GM12878 (cell line): ENCODE data around the gene KCNN3. TPM values are rescaled to one million over a fixed set of nuclear protein-coding genes. Genes with fewer than 3 reads are reported as not detected.

Experiments used
- ATAC-seq: fragments of 200-7000 bp; cut with Tn5 transposase; 3 replicates; pipeline ENCODE4 v1.9.1; 2020; ENCODE audit warnings: mild to moderate bottlenecking, moderate library complexity
- BruUV-seq: library from RNA; stranded (reverse); fragments of 400-500 nt; replicated peaks from 2 replicates; lab custom pipeline; 2021; lab: Mats Ljungman, UMichigan
- CTCF ChIA-PET: fragments of 300-600 bp; sonication (Branson Sonifier 250); formaldehyde crosslinking; extraction: SDS; loops from one replicate; lab custom pipeline; 2021; ENCODE audit warnings: inconsistent platforms; lab: Yijun Ruan, JAX
- POLR2A ChIA-PET: fragments of 350-600 bp; formaldehyde crosslinking; extraction: SDS; loops from one replicate; lab custom pipeline; 2021; ENCODE audit warnings: inconsistent platforms; lab: Charles Lee
- RAD21 ChIA-PET: fragments of 300-600 bp; sonication (Branson Sonifier 250); formaldehyde crosslinking; loops from one replicate; lab custom pipeline; 2023; ENCODE audit warnings: antibody characterized with exemption; ENCODE audit not compliant: unreplicated experiment; lab: Charles Lee
- SMC1A ChIA-PET: fragments of 300-600 bp; sonication (Branson Sonifier 250); formaldehyde crosslinking; loops from one replicate; lab custom pipeline; 2023; ENCODE audit not compliant: unreplicated experiment, uncharacterized antibody; lab: Charles Lee
- DNase-seq: peaks from one replicate; pipeline ENCODE4 v3.0.0-alpha.2; 2011; ENCODE audit warnings: low read depth, low spot score
- FAIRE-seq: peaks from 3 replicates; lab custom pipeline; 2011; peaks lifted over from hg19 to GRCh38; lab: Jason Lieb, UNC
- H2AFZ ChIP-seq: 2 replicates; pipeline ENCODE4 v1.6.0; 2011; ENCODE audit warnings: low read depth, low read length, control low read depth; ENCODE audit not compliant: control insufficient read depth
- H3K27ac ChIP-seq: 2 replicates; pipeline ENCODE4 v1.5.1; 2011; ENCODE audit warnings: control low read depth; ENCODE audit not compliant: control insufficient read depth, insufficient read depth
- H3K27me3 ChIP-seq, 2 experiments: replicated peaks in 1 of 2; 2 replicates each; pipeline versions ENCODE4 v1.6.0 to v1.6.1; 2011; ENCODE audit warnings: low read length in 1 of 2; ENCODE audit not compliant: control insufficient read depth in 2 of 2, insufficient read depth in 2 of 2
- H3K36me3 ChIP-seq, 2 experiments: 2 replicates each; pipeline ENCODE4 v1.5.1; 2011; ENCODE audit warnings: low read length in 1 of 2; ENCODE audit not compliant: control insufficient read depth in 2 of 2, insufficient read depth in 2 of 2
- H3K4me1 ChIP-seq: 2 replicates; pipeline ENCODE4 v1.6.1; 2011; ENCODE audit warnings: mild to moderate bottlenecking, low read length, moderate library complexity, mixed read lengths; ENCODE audit not compliant: control insufficient read depth, insufficient read depth
- H3K4me2 ChIP-seq: 2 replicates; pipeline ENCODE4 v1.6.0; 2011; ENCODE audit warnings: control low read depth; ENCODE audit not compliant: control insufficient read depth, insufficient read depth
- H3K4me3 ChIP-seq: fragments of 200-600 bp; sonication (generic); 2 replicates; pipeline ENCODE4 v1.5.1; 2016
- H3K79me2 ChIP-seq: 2 replicates; pipeline ENCODE4 v1.6.0; 2011; ENCODE audit warnings: low read length; ENCODE audit not compliant: control insufficient read depth, insufficient read depth
- H3K9ac ChIP-seq: 2 replicates; pipeline ENCODE4 v1.8.0; 2011; ENCODE audit warnings: low read length, control low read depth, mixed read lengths; ENCODE audit not compliant: control insufficient read depth, insufficient read depth
- H3K9me3 ChIP-seq: replicated peaks from 3 replicates; pipeline ENCODE4 v1.5.1; 2011; ENCODE audit warnings: mild to moderate bottlenecking, low read length; ENCODE audit not compliant: control insufficient read depth, insufficient read depth
- H4K20me1 ChIP-seq: 2 replicates; pipeline ENCODE4 v1.6.0; 2011; ENCODE audit not compliant: control insufficient read depth, insufficient read depth
- CREM ChIP-seq: IDR thresholded peaks from 2 replicates; pipeline ENCODE4 v1.6.1; 2014; ENCODE audit warnings: antibody characterized with exemption, low read depth
- FOXM1 ChIP-seq: IDR thresholded peaks from 2 replicates; pipeline ENCODE4 v1.6.1; 2012; ENCODE audit warnings: low read depth, mild to moderate bottlenecking, inconsistent platforms, low read length, moderate library complexity
- MTA2 ChIP-seq: fragments of 450-650 bp; IDR thresholded peaks from 2 replicates; pipeline ENCODE4 v1.6.1; 2016; ENCODE audit warnings: low read depth, mild to moderate bottlenecking, moderate library complexity
- NBN ChIP-seq: fragments of 450-650 bp; IDR thresholded peaks from 2 replicates; pipeline ENCODE4 v1.6.1; 2016
- NFYA ChIP-seq: IDR thresholded peaks from 2 replicates; pipeline ENCODE4 v1.6.1; 2011; ENCODE audit warnings: low read depth, mild to moderate bottlenecking, low read length, improper control_type of control experiment, borderline replicate concordance
- PKNOX1 ChIP-seq: fragments of 450-650 bp; IDR thresholded peaks from 2 replicates; pipeline ENCODE4 v1.6.1; 2016; ENCODE audit warnings: mild to moderate bottlenecking
- TBL1XR1 ChIP-seq: IDR thresholded peaks from 2 replicates; pipeline ENCODE4 v1.6.1; 2012; ENCODE audit warnings: low read depth, low read length, improper control_type of control experiment
- ZNF207 ChIP-seq: fragments of 450-650 bp; IDR thresholded peaks from 2 replicates; pipeline ENCODE4 v1.6.1; 2014; ENCODE audit warnings: antibody characterized with exemption, mild to moderate bottlenecking, borderline replicate concordance
- WGBS: methylation state at CpG from one replicate; pipeline ENCODE4 v1.1.6; 2016; ENCODE audit warnings: low lambda C conversion rate; ENCODE audit not compliant: insufficient replicate concordance, insufficient coverage; ENCODE audit errors: missing lambda C conversion rate; 5-methylcytosine and 5-hydroxymethylcytosine counted together
- in situ Hi-C: fragments of 300-500 bp; cut with MboI; formaldehyde crosslinking; loops from 9 replicates; pipeline ENCODE4 v1.14.3; 2018; ENCODE audit warnings: mixed read lengths
- intact Hi-C: fragments of 100-400 bp; cut with micrococcal nuclease; formaldehyde crosslinking; loops from one replicate; pipeline ENCODE4 v1.14.2; 2022; ENCODE audit not compliant: unreplicated experiment
- polyA plus RNA-seq, 11 experiments: library from polyadenylated mRNA; depleted of rRNA in 4 of 11; unstranded in 6 of 11; stranded (reverse) in 5 of 11; fragments of >200 nt; fragmentation: Nextera tagmentation in 4 of 11; fragmentation: Illumina TruSeq in 1 of 11; extraction: Ambion mirVana in 4 of 11; extraction: Trizol in 1 of 11; gene quantifications; 1 replicate in 1 of 11; 2 replicates in 10 of 11; pipeline versions ENCODE4 v1.2.1 to v1.2.3, GENCODE V29; 2011 to 2016; ENCODE audit warnings: inconsistent platforms in 2 of 11, missing spikeins in 2 of 11, low read depth in 1 of 11
- total RNA-seq, 4 experiments: library from RNA; depleted of rRNA in 3 of 4; stranded (reverse); fragments of >200 nt in 3 of 4; fragmentation: Illumina TruSeq in 1 of 4; extraction: Trizol in 1 of 4; gene quantifications; 2 replicates each; pipeline versions ENCODE4 v1.2.1 to v1.2.3, GENCODE V29; 2013 to 2021
- TF ChIP-seq, protein P1 (sequence below), 3 experiments: IDR thresholded peaks in 2 of 3; conservative IDR thresholded peaks in 1 of 3; 2 replicates each; pipeline ENCODE4 v1.5.1; 2011; ENCODE audit warnings: low read depth in 3 of 3, low read length in 3 of 3, mild to moderate bottlenecking in 3 of 3, control low read depth in 2 of 3, moderate library complexity in 2 of 3, inconsistent platforms in 1 of 3, mixed read lengths in 1 of 3; ENCODE audit not compliant: control insufficient read depth in 2 of 3, insufficient read depth in 1 of 3; ENCODE audit errors: extremely low read depth in 1 of 3

KCNN3 gene
- total and polyA plus RNA-seq, 10 of the 15 experiments (the other 5 are each of a cell fraction or from before 2014, with no cell fraction given): 3.5 to 26.4 (median 14.9) TPM

DNA sequence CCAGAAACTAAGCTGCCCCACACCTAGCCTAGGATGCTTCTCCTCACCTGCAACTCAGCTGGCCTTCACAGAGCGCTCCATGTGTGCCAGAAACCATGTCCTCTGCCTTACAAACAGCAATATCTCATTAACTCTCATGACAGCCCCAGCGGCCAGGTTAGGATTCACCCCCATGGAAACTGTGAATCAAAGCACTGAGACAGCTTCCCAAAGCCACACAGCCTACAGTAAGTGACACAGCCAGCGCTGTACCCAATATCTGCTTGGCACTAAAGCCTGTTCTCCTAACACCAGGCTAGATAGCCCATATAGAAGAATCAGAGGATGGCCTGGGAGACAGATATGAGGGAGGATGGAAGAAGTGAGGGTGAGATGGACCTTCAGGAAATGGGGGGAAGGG lies 13.5 kb downstream of the KCNN3 start:
- no peaks in the 10 kb centered on the region for H3K27me3 ChIP-seq
- RAD21 ChIA-PET: interaction anchor here (0.8 to 11.6 kb wide), 13 partner anchors 14 to 297 kb away, joined by 3 to 254 read pairs (median 7); partner anchors contain the start of gene KCNN3
- in situ Hi-C loops: no loop called here
- FAIRE-seq (peak; percentile 38), DNase-seq (no peak), ATAC-seq (peak; percentile 0; the same call in 1 of the 3 replicates)
- no peaks in the 10 kb centered on the region; a peak in 1 of 4 replicates for H3K36me3 ChIP-seq
- H3K27ac ChIP-seq: peak overlapping the region; percentile 79
- no peaks in the 10 kb centered on the region for H3K9me3 ChIP-seq
- H3K4me3 ChIP-seq: peak overlapping the region; percentile 84; the same call in 1 of the 2 replicates
- WGBS: 78% methylated on average over 3 of the region's 3 CpGs
- H3K79me2 ChIP-seq: peaks cover 64% of the 10 kb centered on the region
- CTCF ChIA-PET: interaction anchor here (0.6 to 3.1 kb wide), 15 partner anchors 10 to 585 kb away, joined by 3 to 26 read pairs (median 4); partner anchors contain the start of gene KCNN3
- intact Hi-C loops: loop anchor here (5.0 kb wide), 1 partner anchor 34 kb away; no protein-coding TSS in a partner anchor
- SMC1A ChIA-PET: interaction anchor here (0.9 to 7.8 kb wide), 18 partner anchors 7 to 187 kb away, joined by 3 to 101 read pairs (median 6); partner anchors contain the start of gene KCNN3
- no TSS peak for BruUV-seq
- H2AFZ ChIP-seq: no peak overlapping the region
- POLR2A ChIA-PET: interaction anchor here (0.8 to 11.8 kb wide), 8 partner anchors 11 to 109 kb away, joined by 3 to 204 read pairs (median 4); partner anchors contain the start of gene KCNN3
- H3K4me2 ChIP-seq: peak overlapping the region; percentile 98
- no peak for TF ChIP-seq PKNOX1
- TF ChIP-seq CREM: no peak
- TF ChIP-seq NFYA: no peak
- no peak for TF ChIP-seq MTA2
- no peak for TF ChIP-seq FOXM1
- TF ChIP-seq, protein P1, sequence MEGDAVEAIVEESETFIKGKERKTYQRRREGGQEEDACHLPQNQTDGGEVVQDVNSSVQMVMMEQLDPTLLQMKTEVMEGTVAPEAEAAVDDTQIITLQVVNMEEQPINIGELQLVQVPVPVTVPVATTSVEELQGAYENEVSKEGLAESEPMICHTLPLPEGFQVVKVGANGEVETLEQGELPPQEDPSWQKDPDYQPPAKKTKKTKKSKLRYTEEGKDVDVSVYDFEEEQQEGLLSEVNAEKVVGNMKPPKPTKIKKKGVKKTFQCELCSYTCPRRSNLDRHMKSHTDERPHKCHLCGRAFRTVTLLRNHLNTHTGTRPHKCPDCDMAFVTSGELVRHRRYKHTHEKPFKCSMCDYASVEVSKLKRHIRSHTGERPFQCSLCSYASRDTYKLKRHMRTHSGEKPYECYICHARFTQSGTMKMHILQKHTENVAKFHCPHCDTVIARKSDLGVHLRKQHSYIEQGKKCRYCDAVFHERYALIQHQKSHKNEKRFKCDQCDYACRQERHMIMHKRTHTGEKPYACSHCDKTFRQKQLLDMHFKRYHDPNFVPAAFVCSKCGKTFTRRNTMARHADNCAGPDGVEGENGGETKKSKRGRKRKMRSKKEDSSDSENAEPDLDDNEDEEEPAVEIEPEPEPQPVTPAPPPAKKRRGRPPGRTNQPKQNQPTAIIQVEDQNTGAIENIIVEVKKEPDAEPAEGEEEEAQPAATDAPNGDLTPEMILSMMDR (IDR thresholded peaks at IDR 0.05 in 2 of 3, conservative IDR thresholded peaks at IDR 0.05 in 1 of 3; ENCODE audit: control insufficient read depth in 2 of 3, extremely low read depth in 1 of 3, insufficient read depth in 1 of 3, low read depth in 3 of 3, low read length in 3 of 3): 0 out of 6 replicates have a peak, but pooled peaks of 1 of the 3 experiments have one; percentile 1
- TF ChIP-seq NBN: 0 out of 2 replicates have a peak, but pooled peaks have one; percentile 38
- TF ChIP-seq TBL1XR1: no peak
- no peak for TF ChIP-seq ZNF207
- H4K20me1 ChIP-seq: no peaks in the 10 kb centered on the region
- H3K9ac ChIP-seq: peak overlapping the region; percentile 55
- peaks cover 45% of the 10 kb centered on the region for H3K4me1 ChIP-seq
